ENCODE results near the gene SCGB1A1.

DNA sequence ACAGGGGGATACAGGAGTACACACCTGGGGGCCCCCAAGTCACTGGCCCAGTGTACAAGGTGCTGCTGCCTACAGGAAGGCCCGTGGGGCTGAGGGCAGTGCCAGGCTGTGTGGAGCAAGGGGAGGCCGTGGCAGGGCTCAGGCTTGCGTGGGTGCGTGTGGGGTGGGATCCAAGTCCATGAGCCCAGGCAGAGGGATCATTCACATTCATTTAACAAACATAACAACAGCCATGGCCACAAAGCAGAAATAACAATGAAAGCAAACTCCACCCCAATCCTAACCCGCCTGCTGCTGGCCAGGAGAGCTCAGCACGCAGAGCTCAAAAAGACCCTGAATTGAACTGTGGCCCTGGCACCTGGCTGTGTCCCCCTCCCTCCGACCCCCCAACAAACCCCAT is 17.0 kb upstream of the SCGB1A1 start:
- TF ChIP-seq, protein P1, sequence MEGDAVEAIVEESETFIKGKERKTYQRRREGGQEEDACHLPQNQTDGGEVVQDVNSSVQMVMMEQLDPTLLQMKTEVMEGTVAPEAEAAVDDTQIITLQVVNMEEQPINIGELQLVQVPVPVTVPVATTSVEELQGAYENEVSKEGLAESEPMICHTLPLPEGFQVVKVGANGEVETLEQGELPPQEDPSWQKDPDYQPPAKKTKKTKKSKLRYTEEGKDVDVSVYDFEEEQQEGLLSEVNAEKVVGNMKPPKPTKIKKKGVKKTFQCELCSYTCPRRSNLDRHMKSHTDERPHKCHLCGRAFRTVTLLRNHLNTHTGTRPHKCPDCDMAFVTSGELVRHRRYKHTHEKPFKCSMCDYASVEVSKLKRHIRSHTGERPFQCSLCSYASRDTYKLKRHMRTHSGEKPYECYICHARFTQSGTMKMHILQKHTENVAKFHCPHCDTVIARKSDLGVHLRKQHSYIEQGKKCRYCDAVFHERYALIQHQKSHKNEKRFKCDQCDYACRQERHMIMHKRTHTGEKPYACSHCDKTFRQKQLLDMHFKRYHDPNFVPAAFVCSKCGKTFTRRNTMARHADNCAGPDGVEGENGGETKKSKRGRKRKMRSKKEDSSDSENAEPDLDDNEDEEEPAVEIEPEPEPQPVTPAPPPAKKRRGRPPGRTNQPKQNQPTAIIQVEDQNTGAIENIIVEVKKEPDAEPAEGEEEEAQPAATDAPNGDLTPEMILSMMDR (IDR thresholded peaks at IDR 0.05) = no peak
- no peak for TF ChIP-seq POLR2A (IDR thresholded peaks at IDR 0.05)

Measured in vagina (tissue), 2 donors.